ENCODE results near the gene SNORC.

SNORC gene

GRCh38 chr2:232852676-232853075 lies 17.4 kb upstream of the SNORC start:
- no peak for DNase-seq (ENCODE audit: extremely low read depth, low read depth)
- no peak for TF ChIP-seq CTCF (IDR thresholded peaks at IDR 0.05; ENCODE audit: low read depth, low read length, missing control alignments)
- H3K4me3 ChIP-seq (replicated peaks; ENCODE audit: low read depth, low read length) = no peak overlapping the region

- H3K4me3 ChIP-seq (replicated peaks; ENCODE audit: low read depth, low read length) = no peak overlapping the region
- no peak for TF ChIP-seq CTCF (IDR thresholded peaks at IDR 0.05; ENCODE audit: low read depth, low read length, missing control alignments)
Measured at GRCh38 chr2:232854082-232854481, 16.0 kb upstream of the SNORC start.

GRCh38 chr2:232857158-232857563 lies 12.9 kb upstream of the SNORC start:
- no peak overlapping the region for H3K4me3 ChIP-seq (replicated peaks; ENCODE audit: low read depth, low read length)
- no peak for DNase-seq (ENCODE audit: extremely low read depth, low read depth)
- TF ChIP-seq CTCF (IDR thresholded peaks at IDR 0.05; ENCODE audit: low read depth, low read length, missing control alignments) = no peak

More at GRCh38 chr2:232854082-232854481, 16.0 kb upstream of the SNORC start:
- DNase-seq (ENCODE audit: extremely low read depth, low read depth) = peak; percentile 79

GRCh38 chr2:232859385-232859916 lies 10.6 kb upstream of the SNORC start:
- TF ChIP-seq CTCF (IDR thresholded peaks at IDR 0.05; ENCODE audit: low read depth, low read length, missing control alignments) = no peak
- no peak for DNase-seq (ENCODE audit: extremely low read depth, low read depth)
- no peak overlapping the region for H3K4me3 ChIP-seq (replicated peaks; ENCODE audit: low read depth, low read length)

GRCh38 chr2:232860593-232861241 lies 9.3 kb upstream of the SNORC start:
- no peak for TF ChIP-seq CTCF (IDR thresholded peaks at IDR 0.05; ENCODE audit: low read depth, low read length, missing control alignments)
- H3K4me3 ChIP-seq (replicated peaks; ENCODE audit: low read depth, low read length) = no peak overlapping the region
- no peak for DNase-seq (ENCODE audit: extremely low read depth, low read depth)

- no peak for TF ChIP-seq CTCF (IDR thresholded peaks at IDR 0.05; ENCODE audit: low read depth, low read length, missing control alignments)
- no peak overlapping the region for H3K4me3 ChIP-seq (replicated peaks; ENCODE audit: low read depth, low read length)
- DNase-seq (ENCODE audit: extremely low read depth, low read depth) = no peak
Measured at GRCh38 chr2:232861353-232861752, 8.7 kb upstream of the SNORC start.

- H3K4me3 ChIP-seq (replicated peaks; ENCODE audit: low read depth, low read length) = no peak overlapping the region
- no peak for TF ChIP-seq CTCF (IDR thresholded peaks at IDR 0.05; ENCODE audit: low read depth, low read length, missing control alignments)
- DNase-seq (ENCODE audit: extremely low read depth, low read depth) = no peak
Measured at GRCh38 chr2:232863996-232864395, 6.1 kb upstream of the SNORC start.

Measured in HFF-Myc (cell line).